Measurements from ENCODE around the gene SLC6A3. TPM values are rescaled to one million over a fixed set of nuclear protein-coding genes. Genes with fewer than 3 reads are reported as not detected.

SLC6A3 gene
- total and polyA plus RNA-seq, 2 experiments from 2014 or later, result not detected

GRCh38 chr5:1380910-1381309 is 64.3 kb downstream of the SLC6A3 start:
- Histone ChIP-seq H3K4me1 (ENCODE audit: insufficient read depth) (no peaks in the 10 kb centered on the region), H3K27ac (no peak overlapping the region), H3K9me2 (ENCODE audit: insufficient read depth) (no peaks in the 10 kb centered on the region), H3K4me2 (ENCODE audit: unreplicated experiment) (no peak overlapping the region), H4K20me1 (ENCODE audit: insufficient read depth) (no peaks in the 10 kb centered on the region), H3K9me3 (ENCODE audit: low read depth) (no peaks in the 10 kb centered on the region), H3K36me3 (ENCODE audit: low read depth) (no peaks in the 10 kb centered on the region), H3K9ac (no peak overlapping the region), H3K27me3 (replicated peaks; ENCODE audit: insufficient read depth) (peaks cover 12% of the 10 kb centered on the region; the same call in 1 of the 2 replicates), H3K79me2 (ENCODE audit: insufficient read depth) (no peaks in the 10 kb centered on the region), H3K4me3 (peak overlapping the region; percentile 26; the same call in 1 of the 2 replicates), H3F3A (ENCODE audit: insufficient read depth) (no peaks in the 10 kb centered on the region), H2AFZ (peak overlapping the region; percentile 28; the same call in 1 of the 2 replicates)
- WGBS, 2 experiments (ENCODE audit: low coverage in 1 of 2, low lambda C conversion rate in 2 of 2, missing lambda C conversion rate in 2 of 2), result 33 to 48% methylated on average over 12 of the region's 12 CpGs
- peak; percentile 42 for DNase-seq
- in situ Hi-C loops (cut with MboI), result no loop called here
- TF ChIP-seq EZH2phosphoT487 (IDR thresholded peaks at IDR 0.05; ENCODE audit: insufficient read depth, low read depth) (no peak), EZH2 (IDR thresholded peaks at IDR 0.05; ENCODE audit: insufficient read depth, poor library complexity, severe bottlenecking) (no peak)

DNA sequence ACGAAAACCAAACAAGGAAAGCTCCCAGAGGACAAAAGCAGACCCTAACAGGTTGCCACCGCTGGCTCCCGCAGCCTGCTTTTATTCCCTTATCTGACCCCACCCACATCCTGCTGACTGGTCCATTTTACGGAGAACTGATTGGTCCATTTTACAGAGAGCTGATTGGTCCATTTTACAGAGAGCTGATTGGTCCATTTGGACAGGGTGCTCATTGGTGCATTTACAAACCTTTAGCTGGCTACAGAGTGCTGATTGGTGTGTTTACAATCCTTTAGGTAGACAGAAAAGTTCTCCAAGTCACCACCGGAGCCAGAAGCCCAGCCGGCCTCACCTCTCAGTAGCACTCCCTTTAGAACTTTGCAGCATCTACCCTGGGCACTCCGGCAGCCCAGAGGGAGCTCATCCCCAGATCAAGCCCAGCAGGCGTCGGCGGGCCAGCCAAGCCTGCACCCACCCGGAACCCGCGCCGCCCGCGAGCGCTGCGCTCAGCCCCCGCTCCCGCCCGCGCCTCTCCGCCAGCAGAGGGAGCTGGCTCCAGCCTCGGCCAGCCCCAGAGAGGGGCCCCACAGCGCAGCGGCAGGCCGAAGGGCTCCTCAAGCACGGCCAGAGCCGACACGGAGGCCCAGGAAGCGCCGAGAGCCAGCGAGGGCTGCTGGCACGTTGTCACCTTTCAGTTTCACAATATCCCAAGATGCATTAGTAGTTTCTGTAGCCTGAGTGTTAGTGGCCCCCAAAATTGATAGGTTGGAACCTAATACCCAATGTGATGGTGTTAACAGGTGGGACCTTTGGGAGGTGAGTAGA is 65.0 kb downstream of the SLC6A3 start:
- Histone ChIP-seq H4K20me1 (ENCODE audit: insufficient read depth) (no peaks in the 10 kb centered on the region), H3K9me2 (ENCODE audit: insufficient read depth) (no peaks in the 10 kb centered on the region), H3K27ac (no peak overlapping the region), H3K9ac (no peak overlapping the region), H3F3A (ENCODE audit: insufficient read depth) (no peaks in the 10 kb centered on the region), H3K79me2 (ENCODE audit: insufficient read depth) (no peaks in the 10 kb centered on the region), H3K4me3 (peak overlapping the region; percentile 26), H3K4me2 (ENCODE audit: unreplicated experiment) (peak overlapping the region; percentile 1), H3K9me3 (ENCODE audit: low read depth) (no peaks in the 10 kb centered on the region), H3K4me1 (ENCODE audit: insufficient read depth) (no peaks in the 10 kb centered on the region), H3K27me3 (replicated peaks; ENCODE audit: insufficient read depth) (peaks cover 9% of the 10 kb centered on the region; the same call in 1 of the 2 replicates), H3K36me3 (ENCODE audit: low read depth) (no peaks in the 10 kb centered on the region), H2AFZ (peak overlapping the region; percentile 28; the same call in 1 of the 2 replicates)
- DNase-seq, result peak; percentile 62
- in situ Hi-C loops (cut with MboI), result no loop called here
- TF ChIP-seq EZH2phosphoT487 (IDR thresholded peaks at IDR 0.05; ENCODE audit: insufficient read depth, low read depth) (no peak), EZH2 (IDR thresholded peaks at IDR 0.05; ENCODE audit: insufficient read depth, poor library complexity, severe bottlenecking) (no peak)
- WGBS, 2 experiments (ENCODE audit: low coverage in 1 of 2, low lambda C conversion rate in 2 of 2, missing lambda C conversion rate in 2 of 2), result 20 to 24% methylated on average over 25 to 31 of the region's 34 CpGs

GRCh38 chr5:1378866-1379659 is 66.2 kb downstream of the SLC6A3 start:
- Histone ChIP-seq H2AFZ (no peak overlapping the region), H3K9me2 (ENCODE audit: insufficient read depth) (no peaks in the 10 kb centered on the region), H3K9me3 (ENCODE audit: low read depth) (no peaks in the 10 kb centered on the region), H3K27me3 (replicated peaks; ENCODE audit: insufficient read depth) (peaks cover 7% of the 10 kb centered on the region; the same call in 1 of the 2 replicates), H3K4me3 (no peak overlapping the region), H3F3A (ENCODE audit: insufficient read depth) (no peaks in the 10 kb centered on the region), H3K36me3 (ENCODE audit: low read depth) (no peaks in the 10 kb centered on the region), H3K4me1 (ENCODE audit: insufficient read depth) (no peaks in the 10 kb centered on the region), H3K4me2 (ENCODE audit: unreplicated experiment) (no peak overlapping the region), H3K79me2 (ENCODE audit: insufficient read depth) (no peaks in the 10 kb centered on the region), H4K20me1 (ENCODE audit: insufficient read depth) (no peaks in the 10 kb centered on the region), H3K9ac (no peak overlapping the region), H3K27ac (no peak overlapping the region)
- in situ Hi-C loops (cut with MboI), result no loop called here
- TF ChIP-seq EZH2 (IDR thresholded peaks at IDR 0.05; ENCODE audit: insufficient read depth, poor library complexity, severe bottlenecking) (no peak), EZH2phosphoT487 (IDR thresholded peaks at IDR 0.05; ENCODE audit: insufficient read depth, low read depth) (no peak)
- 89 to 93% methylated on average over 24 of the region's 24 CpGs for WGBS, 2 experiments (ENCODE audit: low coverage in 1 of 2, low lambda C conversion rate in 2 of 2, missing lambda C conversion rate in 2 of 2)
- no peak for DNase-seq

GRCh38 chr5:1378096-1378495 is 67.1 kb downstream of the SLC6A3 start:
- Histone ChIP-seq H3K79me2 (ENCODE audit: insufficient read depth) (no peaks in the 10 kb centered on the region), H3K27me3 (replicated peaks; ENCODE audit: insufficient read depth) (peaks cover 7% of the 10 kb centered on the region; the same call in 1 of the 2 replicates), H3K9ac (no peak overlapping the region), H3K9me3 (ENCODE audit: low read depth) (no peaks in the 10 kb centered on the region), H3K4me1 (ENCODE audit: insufficient read depth) (no peaks in the 10 kb centered on the region), H3K4me3 (no peak overlapping the region), H2AFZ (no peak overlapping the region), H3K9me2 (ENCODE audit: insufficient read depth) (no peaks in the 10 kb centered on the region), H3K4me2 (ENCODE audit: unreplicated experiment) (no peak overlapping the region), H3F3A (ENCODE audit: insufficient read depth) (no peaks in the 10 kb centered on the region), H3K27ac (no peak overlapping the region), H3K36me3 (ENCODE audit: low read depth) (no peaks in the 10 kb centered on the region), H4K20me1 (ENCODE audit: insufficient read depth) (no peaks in the 10 kb centered on the region)
- DNase-seq, result no peak
- in situ Hi-C loops (cut with MboI), result no loop called here
- TF ChIP-seq EZH2 (IDR thresholded peaks at IDR 0.05; ENCODE audit: insufficient read depth, poor library complexity, severe bottlenecking) (no peak), EZH2phosphoT487 (IDR thresholded peaks at IDR 0.05; ENCODE audit: insufficient read depth, low read depth) (no peak)
- WGBS, 2 experiments (ENCODE audit: low coverage in 1 of 2, low lambda C conversion rate in 2 of 2, missing lambda C conversion rate in 2 of 2), result 82 to 90% methylated on average over 18 of the region's 18 CpGs

Measured in GM23248 (cell line).